Measurements from ENCODE around the gene STYXL2.

STYXL2 gene

DNA sequence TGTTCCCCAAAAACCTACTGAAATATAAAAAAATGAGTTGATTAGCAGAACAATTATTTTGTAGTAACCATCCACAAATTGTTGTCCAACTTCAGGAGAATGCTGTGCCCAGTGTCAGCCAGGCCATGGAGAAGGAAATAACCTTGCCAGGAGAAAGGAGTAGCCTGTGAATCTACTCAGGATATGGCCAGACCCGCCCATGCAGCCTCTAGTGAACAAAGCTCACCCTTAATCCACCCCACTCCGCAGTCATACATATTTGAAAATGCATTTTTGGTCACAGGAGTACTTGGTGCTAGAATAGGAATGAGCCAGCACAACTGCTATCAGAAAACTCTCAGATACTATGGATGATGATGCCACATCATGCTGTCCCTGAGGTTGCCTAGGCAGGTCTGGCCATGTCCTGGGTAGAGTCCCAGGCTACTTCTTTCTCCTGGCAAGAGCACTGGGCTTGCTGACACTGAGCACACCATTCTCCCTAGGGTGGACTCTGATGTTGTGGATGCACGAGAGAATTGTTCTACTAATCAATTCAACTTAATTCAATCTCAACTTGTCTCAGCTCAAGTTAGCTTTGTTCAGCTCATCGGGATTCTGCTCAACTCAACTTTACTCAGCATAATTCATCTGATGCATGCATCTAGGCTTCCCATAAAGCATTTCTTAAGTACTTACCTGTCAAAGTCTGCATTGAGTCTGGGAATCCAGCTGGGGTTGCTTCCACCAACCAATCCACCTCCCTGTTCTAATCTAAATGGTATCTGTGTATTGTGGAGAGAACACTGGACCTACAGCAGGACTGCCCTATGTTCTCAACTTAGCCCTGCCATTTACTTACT lies 18.2 kb downstream of the STYXL2 start:
- FAIRE-seq: no peak

DNA sequence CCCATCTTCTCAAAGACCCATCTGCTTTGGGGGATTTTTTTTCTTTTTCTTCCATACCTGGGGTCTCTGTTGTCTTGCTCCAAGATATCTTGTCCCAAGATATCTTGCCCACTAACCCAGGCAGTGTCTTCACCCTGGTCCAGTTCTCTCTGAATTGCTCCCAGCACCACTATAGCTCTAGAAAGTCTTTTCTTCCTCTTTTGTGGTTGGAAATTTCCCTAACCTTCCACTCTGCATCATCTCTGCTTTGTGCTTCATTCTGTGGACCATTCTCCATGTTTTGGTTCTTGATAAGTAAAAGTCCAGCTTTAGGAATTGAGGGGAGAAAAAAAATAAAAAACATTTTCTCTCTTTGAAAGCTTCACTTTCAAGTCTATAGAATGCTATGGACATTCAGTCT lies 20.9 kb downstream of the STYXL2 start:
- no peak for FAIRE-seq

GRCh38 chr1:167115655-167116054 lies 21.8 kb downstream of the STYXL2 start:
- FAIRE-seq: no peak

DNA sequence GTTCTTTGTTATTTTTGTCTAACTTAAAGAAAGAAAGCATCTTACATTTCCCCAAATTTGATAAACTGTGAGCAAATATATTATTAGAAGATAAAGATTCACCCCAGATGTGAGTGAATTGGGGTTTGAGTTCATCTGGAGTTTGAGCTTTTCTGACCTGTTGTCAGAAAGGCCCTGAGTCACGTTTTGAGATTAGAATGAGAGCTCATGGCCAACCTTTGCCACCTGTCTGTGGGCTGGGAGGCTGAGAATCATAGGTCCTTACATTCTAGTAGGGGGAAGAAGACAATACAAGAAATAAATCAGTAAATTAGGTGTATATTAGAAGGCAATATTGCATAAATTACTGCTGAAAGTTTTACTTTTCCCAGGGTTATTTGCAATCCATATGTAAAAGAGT lies 22.3 kb downstream of the STYXL2 start:
- FAIRE-seq: no peak

- FAIRE-seq: no peak
Measured at GRCh38 chr1:167117225-167117624, 23.4 kb downstream of the STYXL2 start.

DNA sequence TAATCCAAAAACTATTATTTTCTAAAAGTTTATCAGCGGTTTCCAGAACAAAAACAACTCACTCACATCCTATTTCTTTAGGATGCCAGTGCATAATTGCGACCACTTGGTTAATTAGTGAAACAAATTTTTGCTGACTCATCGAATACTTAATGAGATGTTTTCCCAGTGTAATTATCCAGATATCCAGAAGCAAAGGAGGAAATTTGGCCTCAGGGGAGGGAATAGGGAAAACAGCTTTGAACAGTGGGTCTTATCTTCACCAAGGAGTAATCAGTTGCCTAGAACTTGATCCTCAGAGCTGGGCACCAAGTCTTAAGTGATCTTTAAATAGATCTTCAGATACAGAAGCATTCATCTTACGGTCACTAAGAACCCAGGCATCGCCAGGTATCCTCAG lies 24.3 kb downstream of the STYXL2 start:
- no peak for FAIRE-seq

- no peak for FAIRE-seq
Measured at GRCh38 chr1:167119696-167120095, 25.8 kb downstream of the STYXL2 start.

DNA sequence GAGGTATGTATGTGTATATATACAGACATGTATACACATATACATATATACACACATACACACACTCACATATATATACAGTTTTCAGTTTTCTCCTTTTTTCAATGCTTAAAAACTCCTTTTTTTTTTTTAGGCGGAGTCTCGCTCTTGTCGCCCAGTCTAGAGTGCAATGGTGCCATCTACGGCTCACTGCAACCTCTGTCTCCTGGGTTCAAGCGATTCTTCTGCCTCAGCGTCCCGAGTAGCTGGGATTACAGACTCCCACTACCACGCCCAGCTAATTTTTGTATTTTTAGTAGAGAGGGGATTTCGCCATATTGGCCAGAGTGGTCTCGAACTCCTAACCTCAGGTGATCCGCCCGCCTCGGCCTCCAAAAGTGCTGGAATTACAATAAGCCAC lies 27.0 kb downstream of the STYXL2 start:
- no peak for FAIRE-seq

DNA sequence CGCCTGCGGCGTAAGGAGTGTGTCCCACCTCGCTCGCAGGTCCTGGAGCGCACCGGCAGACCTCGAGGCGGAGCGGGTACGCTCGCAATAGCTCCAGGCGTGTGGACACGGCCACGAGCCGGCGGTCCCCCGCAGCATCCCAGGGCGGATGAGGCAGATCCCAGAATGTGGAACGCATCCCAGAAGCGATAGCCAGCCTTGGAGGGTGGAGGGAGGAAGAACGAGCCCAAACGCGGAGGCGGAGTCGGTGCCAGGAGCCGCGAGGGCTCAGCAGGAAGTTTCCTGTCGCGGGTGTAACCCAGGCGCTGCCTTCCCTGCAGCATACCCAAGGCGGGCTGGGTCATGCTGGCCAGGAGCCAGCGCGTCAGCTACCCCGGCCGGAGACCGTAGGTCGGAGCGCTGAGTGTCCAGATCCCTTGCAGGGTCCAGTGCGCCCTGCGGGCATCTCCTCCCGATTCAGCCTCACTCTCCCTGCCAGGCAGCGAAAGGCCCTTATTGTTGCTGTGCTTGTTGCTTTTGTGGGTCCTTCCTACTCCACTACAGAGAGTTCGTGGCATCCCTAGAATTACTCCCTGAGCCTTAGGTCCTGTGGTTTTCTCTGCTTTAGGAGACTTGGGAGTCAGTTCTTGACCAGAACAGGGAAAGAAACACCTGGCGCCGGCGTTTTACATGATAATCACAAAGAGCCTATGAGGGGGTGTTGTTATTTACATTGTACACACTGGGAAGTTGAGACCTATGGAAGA lies 27.7 kb downstream of the STYXL2 start:
- no peak for FAIRE-seq

DNA sequence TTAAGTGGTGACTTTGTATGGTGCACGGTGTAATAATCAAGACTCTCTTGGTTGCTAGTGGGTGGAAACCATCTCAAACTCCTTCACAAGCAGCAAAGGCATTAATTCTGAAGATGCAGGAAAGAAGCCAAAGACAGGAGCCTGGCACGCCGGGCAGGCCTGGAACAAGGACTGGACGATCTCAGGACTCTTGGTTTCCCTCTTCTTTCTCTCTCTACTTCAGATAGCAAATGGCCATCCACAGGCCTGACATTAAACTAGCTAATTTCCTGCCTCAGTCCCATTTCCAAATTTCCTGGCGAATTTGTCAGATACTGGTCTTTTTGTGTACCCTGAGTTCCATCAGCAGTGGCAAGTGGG lies 28.2 kb downstream of the STYXL2 start:
- FAIRE-seq: no peak

DNA sequence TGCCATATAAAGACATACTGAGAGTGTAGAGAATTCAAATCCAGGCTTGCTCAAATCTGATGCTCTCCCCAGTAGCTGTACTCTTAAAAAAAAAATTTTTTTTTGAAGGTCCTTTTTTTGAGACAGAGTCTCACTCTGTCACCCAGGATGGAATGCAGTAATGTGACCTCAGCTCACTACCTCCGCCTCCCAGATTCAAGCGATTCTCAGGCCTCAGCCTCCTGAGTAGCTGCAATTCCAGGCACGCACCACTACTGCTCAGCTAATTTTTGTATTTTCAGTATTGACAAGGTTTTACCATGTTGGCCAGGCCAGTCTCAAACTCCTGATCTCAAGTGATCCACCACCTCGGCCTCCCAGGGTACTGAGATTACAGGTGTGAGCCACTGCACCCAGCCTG lies 28.7 kb downstream of the STYXL2 start:
- no peak for FAIRE-seq

GRCh38 chr1:167126317-167126716 lies 32.4 kb downstream of the STYXL2 start:
- FAIRE-seq: no peak

- no peak for FAIRE-seq
Measured at GRCh38 chr1:167126811-167127210, 32.9 kb downstream of the STYXL2 start.

DNA sequence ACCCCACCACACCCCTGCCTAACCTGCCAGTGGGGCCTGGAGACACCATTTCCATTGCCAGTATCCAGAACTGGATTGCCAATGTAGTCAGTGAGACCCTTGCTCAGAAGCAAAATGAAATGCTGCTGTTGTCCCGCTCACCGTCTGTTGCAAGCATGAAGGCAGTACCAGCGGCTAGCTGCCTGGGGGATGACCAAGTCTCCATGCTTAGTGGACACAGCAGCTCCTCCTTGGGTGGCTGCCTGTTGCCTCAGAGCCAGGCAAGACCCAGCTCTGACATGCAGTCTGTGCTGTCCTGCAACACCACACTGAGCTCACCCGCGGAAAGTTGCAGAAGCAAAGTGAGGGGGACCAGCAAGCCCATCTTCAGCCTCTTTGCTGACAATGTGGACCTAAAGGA lies 33.4 kb downstream of the STYXL2 start:
- no peak for FAIRE-seq

GRCh38 chr1:167127661-167128060 lies 33.8 kb downstream of the STYXL2 start:
- FAIRE-seq: no peak

- FAIRE-seq: no peak
Measured at GRCh38 chr1:167128261-167129227, 34.7 kb downstream of the STYXL2 start.

DNA sequence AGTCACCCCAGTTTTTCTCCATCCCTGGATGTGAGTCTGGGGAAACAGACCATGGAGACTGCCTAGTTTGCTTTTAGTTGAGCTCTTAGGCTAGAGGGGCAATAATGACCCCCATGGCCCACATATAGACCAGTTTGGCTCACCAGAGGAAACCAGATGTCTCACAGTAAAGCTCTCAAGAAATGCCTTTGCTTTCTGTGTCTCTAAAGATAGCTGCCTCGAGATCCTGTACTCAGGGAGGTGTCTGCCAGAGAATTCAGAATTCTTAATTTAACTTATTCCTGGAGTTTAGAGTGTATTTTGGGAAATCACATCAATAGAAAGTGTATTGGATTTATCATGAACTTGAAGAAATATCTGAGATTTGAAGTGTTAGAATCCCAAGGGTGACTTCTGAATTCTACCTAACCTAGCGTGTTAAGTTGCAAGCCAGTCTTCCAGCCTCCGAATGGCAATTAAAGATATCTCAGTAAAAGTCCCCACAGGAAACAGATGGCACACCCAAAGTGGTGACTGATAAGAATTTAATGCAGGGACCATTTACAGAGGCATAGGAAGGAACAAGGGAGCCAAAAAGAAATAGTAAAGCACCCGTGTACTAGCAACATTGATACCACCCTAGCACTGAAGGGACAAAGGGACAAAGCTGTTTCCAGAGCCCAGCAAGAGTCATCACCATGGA lies 37.1 kb downstream of the STYXL2 start:
- FAIRE-seq: no peak

DNA sequence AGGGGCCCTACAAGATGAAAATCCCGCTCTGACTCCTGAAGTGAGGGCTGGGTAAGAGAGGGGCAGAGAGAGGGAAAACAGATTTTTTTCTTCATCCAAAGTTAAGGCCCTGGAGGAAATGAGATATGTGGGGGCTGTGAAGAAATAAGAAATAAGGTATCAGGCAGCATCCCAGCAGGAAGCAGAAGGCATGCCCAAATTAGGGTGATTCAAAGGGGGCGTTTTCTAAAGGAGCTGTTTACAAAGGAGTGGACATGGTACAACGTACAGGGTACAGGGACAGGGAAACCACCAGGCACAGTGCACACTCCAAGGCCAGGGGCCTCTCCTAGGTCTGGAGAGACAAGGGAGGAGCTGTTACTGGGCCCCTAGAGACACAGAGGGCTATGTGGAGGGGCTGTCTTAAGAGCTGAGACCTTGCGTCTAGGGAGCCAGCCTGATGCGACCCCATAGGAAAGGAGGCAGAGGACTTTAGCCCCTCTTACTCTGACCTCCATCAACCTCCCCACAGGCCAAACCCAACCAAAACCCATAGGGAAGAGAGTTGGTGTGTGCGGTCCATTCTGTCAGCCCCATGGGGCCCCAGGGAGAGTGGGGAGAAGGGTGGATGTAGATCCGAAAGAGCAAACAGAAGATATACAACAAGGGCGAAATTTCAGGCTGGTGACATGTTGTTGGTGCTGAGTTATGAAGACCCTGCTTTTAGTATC lies 38.6 kb downstream of the STYXL2 start:
- FAIRE-seq: no peak

DNA sequence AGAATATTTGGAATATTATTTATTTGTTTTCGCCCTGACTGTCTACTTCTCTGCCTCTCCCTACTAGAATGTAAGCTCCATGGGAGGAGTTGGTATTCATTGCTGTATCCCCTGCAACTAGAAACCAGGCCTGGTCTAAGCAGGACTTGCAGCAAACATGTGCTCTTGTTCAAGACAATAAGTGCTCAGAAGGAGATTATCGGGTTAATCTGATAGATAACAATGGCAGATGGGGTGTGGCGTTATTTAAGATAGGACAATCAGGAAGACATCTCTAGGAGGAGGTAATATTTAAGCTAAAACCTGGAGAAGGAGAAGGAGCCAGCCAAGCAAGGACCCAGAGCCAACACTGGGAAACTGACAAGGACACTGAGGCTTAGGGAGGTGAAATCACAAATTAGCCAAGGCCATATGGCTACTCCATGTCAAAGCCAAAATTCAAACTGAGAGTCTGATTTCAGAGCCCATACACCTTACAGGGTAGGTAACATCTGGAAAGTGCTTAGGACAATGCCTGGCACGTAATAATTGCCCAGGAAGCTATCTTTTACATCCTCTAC lies 41.5 kb downstream of the STYXL2 start:
- FAIRE-seq: no peak

DNA sequence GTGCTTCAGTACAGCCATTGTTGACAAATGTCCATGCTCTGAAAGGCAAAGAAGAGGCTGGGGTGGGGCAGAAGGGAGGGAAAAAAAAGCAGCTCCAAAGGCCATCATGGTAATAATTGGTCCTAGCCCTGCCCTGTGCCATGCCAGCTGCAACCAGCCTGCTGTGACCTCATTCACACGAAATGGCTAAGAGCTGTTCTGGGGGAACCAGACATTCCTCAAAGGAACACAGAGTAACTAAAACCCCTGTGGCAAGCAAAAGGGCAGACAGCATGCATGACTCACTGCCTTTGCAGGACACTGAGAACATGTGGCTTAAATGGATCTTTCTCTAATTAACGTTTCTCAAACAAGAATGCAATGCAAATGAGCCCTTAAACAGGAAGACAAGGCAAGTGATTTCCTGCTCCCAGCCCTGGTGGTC lies 42.3 kb downstream of the STYXL2 start:
- no peak for FAIRE-seq

- no peak for FAIRE-seq
Measured at GRCh38 chr1:167136806-167137205, 42.9 kb downstream of the STYXL2 start.

DNA sequence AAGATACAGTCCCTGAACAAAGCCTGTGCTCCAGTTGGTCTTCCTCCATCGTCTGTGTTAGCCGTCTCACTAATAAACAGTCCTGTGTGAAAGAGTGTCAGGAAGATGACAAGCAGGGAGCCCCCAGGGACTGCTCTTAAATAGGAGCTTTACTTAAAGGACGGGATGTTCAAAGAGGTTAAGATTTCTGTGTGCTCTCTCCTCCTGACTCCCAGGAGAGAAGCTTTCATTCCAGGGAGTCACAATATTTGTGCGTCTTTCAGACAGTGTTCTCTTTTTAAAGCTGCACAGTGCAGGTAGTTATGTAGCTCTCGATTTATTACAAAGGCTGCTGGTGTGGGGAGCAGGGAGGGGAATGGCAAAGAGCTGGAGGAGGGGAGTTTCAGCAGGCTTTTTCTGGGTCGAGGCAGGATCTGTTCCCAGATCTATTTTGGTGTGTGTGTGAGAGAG lies 43.5 kb downstream of the STYXL2 start:
- FAIRE-seq: no peak
